NCI-H2171 (cell line): Measurements from ENCODE around the gene ELAVL1.
"Not testable (repeated sequence)": the region's sequence is repeated elsewhere in the genome, so short reads cannot be mapped to it uniquely, and the experiment has no call there.

Source experiments
- DNase-seq: peaks from one replicate; lab custom pipeline; 2025; lab: John Stamatoyannopoulos, UW

The ELAVL1 gene

GRCh38 chr19:7933828-7934725 is 71.4 kb downstream of the ELAVL1 start:
- no peak for DNase-seq

- DNase-seq = no peak
These were observed 72.0 kb downstream of the ELAVL1 start for GRCh38 chr19:7933411-7933810.

GRCh38 chr19:7932930-7933300 is 72.5 kb downstream of the ELAVL1 start:
- no peak for DNase-seq

GRCh38 chr19:7932276-7932929 is 73.0 kb downstream of the ELAVL1 start:
- no peak for DNase-seq

- no peak for DNase-seq
These were observed 74.0 kb downstream of the ELAVL1 start for GRCh38 chr19:7931221-7932061.

- no peak for DNase-seq
These were observed 74.7 kb downstream of the ELAVL1 start for GRCh38 chr19:7930765-7931164.

GRCh38 chr19:7930030-7930429 is 75.4 kb downstream of the ELAVL1 start:
- not testable (repeated sequence) for DNase-seq

- peak; percentile 47 for DNase-seq
These were observed 76.4 kb downstream of the ELAVL1 start for GRCh38 chr19:7928741-7929701.

GRCh38 chr19:7928334-7928706 is 77.1 kb downstream of the ELAVL1 start:
- no peak for DNase-seq

GRCh38 chr19:7927605-7928333 is 77.7 kb downstream of the ELAVL1 start:
- no peak for DNase-seq

- DNase-seq = no peak
These were observed 78.5 kb downstream of the ELAVL1 start for GRCh38 chr19:7926727-7927604.

GRCh38 chr19:7926021-7926726 is 79.3 kb downstream of the ELAVL1 start, which contains the start of gene CTXN1:
CTXN1 (minus strand) TSS chr19:7926135; CDS start chr19:7925538, 597 bp downstream.
- peak; percentile 54 for DNase-seq

GRCh38 chr19:7925171-7925851 is 80.1 kb downstream of the ELAVL1 start:
- DNase-seq = peak; percentile 62

GRCh38 chr19:7924651-7925170 is 80.7 kb downstream of the ELAVL1 start:
- no peak for DNase-seq

GRCh38 chr19:7924241-7924640 is 81.2 kb downstream of the ELAVL1 start:
- DNase-seq = no peak

GRCh38 chr19:7923295-7924191 is 81.9 kb downstream of the ELAVL1 start:
- no peak for DNase-seq

- DNase-seq = no peak
These were observed 82.6 kb downstream of the ELAVL1 start for GRCh38 chr19:7922836-7923195.
